ENCODE results near the gene STK38. TPM values are rescaled to one million over a fixed set of nuclear protein-coding genes. Genes with fewer than 3 reads are reported as not detected.

The STK38 gene
- total and polyA plus RNA-seq, 9 of the 15 experiments (the other 6 are each of a cell fraction or from before 2014, with no cell fraction given), result 5.7 to 28.7 (median 19.5) TPM

DNA sequence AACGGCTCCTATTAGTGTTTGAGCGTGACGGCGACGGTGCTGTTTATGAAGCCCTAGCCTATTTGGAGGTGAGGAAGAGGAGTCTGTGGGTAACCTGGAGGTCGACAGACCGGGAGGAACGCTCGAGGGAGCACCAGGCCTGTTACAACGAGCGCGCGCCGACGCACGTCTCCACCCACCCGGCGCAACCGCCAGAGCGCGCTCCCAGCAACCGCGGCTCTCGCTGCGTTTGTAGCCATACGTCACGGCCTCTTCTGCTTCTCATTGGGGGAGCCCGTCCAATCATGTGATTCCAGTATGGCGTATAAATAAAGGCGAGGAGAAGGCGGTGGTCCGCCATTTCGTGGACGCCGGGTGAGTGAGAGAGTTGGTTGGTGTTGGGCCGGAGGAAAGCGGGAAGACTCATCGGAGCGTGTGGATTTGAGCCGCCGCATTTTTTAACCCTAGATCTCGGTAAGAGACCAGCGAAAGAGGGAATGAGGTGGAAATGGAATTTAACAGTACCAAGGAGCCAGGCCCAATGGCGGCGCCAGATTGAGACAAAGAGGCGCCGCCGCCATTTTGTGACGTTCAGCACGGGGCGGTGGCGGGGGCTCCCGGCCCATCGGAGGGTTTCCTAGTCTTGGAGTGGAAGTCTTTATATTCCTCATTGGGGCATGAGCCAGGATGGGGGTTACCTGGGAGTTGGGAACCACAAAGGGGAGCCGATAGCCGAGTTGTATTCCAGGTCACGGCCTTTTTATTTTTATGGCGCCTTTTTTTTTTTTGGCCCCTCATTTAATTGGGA, 46.9 kb upstream of the STK38 start, which contains the start of gene SRSF3 (continued):
- TF ChIP-seq, protein P1, sequence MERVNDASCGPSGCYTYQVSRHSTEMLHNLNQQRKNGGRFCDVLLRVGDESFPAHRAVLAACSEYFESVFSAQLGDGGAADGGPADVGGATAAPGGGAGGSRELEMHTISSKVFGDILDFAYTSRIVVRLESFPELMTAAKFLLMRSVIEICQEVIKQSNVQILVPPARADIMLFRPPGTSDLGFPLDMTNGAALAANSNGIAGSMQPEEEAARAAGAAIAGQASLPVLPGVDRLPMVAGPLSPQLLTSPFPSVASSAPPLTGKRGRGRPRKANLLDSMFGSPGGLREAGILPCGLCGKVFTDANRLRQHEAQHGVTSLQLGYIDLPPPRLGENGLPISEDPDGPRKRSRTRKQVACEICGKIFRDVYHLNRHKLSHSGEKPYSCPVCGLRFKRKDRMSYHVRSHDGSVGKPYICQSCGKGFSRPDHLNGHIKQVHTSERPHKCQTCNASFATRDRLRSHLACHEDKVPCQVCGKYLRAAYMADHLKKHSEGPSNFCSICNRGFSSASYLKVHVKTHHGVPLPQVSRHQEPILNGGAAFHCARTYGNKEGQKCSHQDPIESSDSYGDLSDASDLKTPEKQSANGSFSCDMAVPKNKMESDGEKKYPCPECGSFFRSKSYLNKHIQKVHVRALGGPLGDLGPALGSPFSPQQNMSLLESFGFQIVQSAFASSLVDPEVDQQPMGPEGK (CRISPR knock-in tag; IDR thresholded peaks at IDR 0.05; ENCODE audit: borderline replicate concordance), result peak; percentile 88
- no peak for TF ChIP-seq ZNF75A (CRISPR knock-in tag; IDR thresholded peaks at IDR 0.05)
- TF ChIP-seq, protein P2, sequence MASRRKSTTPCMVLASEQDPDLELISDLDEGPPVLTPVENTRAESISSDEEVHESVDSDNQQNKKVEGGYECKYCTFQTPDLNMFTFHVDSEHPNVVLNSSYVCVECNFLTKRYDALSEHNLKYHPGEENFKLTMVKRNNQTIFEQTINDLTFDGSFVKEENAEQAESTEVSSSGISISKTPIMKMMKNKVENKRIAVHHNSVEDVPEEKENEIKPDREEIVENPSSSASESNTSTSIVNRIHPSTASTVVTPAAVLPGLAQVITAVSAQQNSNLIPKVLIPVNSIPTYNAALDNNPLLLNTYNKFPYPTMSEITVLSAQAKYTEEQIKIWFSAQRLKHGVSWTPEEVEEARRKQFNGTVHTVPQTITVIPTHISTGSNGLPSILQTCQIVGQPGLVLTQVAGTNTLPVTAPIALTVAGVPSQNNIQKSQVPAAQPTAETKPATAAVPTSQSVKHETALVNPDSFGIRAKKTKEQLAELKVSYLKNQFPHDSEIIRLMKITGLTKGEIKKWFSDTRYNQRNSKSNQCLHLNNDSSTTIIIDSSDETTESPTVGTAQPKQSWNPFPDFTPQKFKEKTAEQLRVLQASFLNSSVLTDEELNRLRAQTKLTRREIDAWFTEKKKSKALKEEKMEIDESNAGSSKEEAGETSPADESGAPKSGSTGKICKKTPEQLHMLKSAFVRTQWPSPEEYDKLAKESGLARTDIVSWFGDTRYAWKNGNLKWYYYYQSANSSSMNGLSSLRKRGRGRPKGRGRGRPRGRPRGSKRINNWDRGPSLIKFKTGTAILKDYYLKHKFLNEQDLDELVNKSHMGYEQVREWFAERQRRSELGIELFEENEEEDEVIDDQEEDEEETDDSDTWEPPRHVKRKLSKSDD (conservative IDR thresholded peaks at IDR 0.05; ENCODE audit: low read length), result peak; percentile 98
- TF ChIP-seq ZNF354B (CRISPR knock-in tag; IDR thresholded peaks at IDR 0.05), result no peak
- TF ChIP-seq ZNF239 (CRISPR knock-in tag; IDR thresholded peaks at IDR 0.05), result peak; percentile 18; the same call in 1 of the 2 replicates
- peak; percentile 91 for TF ChIP-seq PHF21A (IDR thresholded peaks at IDR 0.05; ENCODE audit: borderline replicate concordance, low read depth)
- no peak for TF ChIP-seq SRSF3 (IDR thresholded peaks at IDR 0.05; ENCODE audit: insufficient read depth, low read length)
- 0 out of 2 replicates have a peak, but pooled peaks have one; percentile 89 for TF ChIP-seq ZFPM2 (CRISPR knock-in tag; IDR thresholded peaks at IDR 0.05)
- peak; percentile 91 for TF ChIP-seq L3MBTL2 (IDR thresholded peaks at IDR 0.05)
- TF ChIP-seq NEUROD1 (IDR thresholded peaks at IDR 0.05; ENCODE audit: borderline replicate concordance, low read depth, low read length, partially characterized antibody), result peak; percentile 90
- TF ChIP-seq NFIX (CRISPR knock-in tag; IDR thresholded peaks at IDR 0.05; ENCODE audit: low read depth), result no peak
- no peak for TF ChIP-seq MTF1 (CRISPR knock-in tag; IDR thresholded peaks at IDR 0.05; ENCODE audit: borderline replicate concordance)
- TF ChIP-seq, protein P3, sequence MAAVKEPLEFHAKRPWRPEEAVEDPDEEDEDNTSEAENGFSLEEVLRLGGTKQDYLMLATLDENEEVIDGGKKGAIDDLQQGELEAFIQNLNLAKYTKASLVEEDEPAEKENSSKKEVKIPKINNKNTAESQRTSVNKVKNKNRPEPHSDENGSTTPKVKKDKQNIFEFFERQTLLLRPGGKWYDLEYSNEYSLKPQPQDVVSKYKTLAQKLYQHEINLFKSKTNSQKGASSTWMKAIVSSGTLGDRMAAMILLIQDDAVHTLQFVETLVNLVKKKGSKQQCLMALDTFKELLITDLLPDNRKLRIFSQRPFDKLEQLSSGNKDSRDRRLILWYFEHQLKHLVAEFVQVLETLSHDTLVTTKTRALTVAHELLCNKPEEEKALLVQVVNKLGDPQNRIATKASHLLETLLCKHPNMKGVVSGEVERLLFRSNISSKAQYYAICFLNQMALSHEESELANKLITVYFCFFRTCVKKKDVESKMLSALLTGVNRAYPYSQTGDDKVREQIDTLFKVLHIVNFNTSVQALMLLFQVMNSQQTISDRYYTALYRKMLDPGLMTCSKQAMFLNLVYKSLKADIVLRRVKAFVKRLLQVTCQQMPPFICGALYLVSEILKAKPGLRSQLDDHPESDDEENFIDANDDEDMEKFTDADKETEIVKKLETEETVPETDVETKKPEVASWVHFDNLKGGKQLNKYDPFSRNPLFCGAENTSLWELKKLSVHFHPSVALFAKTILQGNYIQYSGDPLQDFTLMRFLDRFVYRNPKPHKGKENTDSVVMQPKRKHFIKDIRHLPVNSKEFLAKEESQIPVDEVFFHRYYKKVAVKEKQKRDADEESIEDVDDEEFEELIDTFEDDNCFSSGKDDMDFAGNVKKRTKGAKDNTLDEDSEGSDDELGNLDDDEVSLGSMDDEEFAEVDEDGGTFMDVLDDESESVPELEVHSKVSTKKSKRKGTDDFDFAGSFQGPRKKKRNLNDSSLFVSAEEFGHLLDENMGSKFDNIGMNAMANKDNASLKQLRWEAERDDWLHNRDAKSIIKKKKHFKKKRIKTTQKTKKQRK (IDR thresholded peaks at IDR 0.05; ENCODE audit: borderline replicate concordance, low read depth, low read length), result 0 out of 2 replicates have a peak, but pooled peaks have one; percentile 22
- TF ChIP-seq PPARD (CRISPR knock-in tag; IDR thresholded peaks at IDR 0.05), result no peak
- peak; percentile 41; the same call in 1 of the 2 replicates for TF ChIP-seq ETV1 (tag; conservative IDR thresholded peaks at IDR 0.05; ENCODE audit: low read depth)
- TF ChIP-seq CCAR2 (IDR thresholded peaks at IDR 0.05; ENCODE audit: low read depth, low read length), result no peak
- TF ChIP-seq CBX5 (IDR thresholded peaks at IDR 0.05; ENCODE audit: borderline replicate concordance, low read depth), result no peak
- TF ChIP-seq, protein P4, sequence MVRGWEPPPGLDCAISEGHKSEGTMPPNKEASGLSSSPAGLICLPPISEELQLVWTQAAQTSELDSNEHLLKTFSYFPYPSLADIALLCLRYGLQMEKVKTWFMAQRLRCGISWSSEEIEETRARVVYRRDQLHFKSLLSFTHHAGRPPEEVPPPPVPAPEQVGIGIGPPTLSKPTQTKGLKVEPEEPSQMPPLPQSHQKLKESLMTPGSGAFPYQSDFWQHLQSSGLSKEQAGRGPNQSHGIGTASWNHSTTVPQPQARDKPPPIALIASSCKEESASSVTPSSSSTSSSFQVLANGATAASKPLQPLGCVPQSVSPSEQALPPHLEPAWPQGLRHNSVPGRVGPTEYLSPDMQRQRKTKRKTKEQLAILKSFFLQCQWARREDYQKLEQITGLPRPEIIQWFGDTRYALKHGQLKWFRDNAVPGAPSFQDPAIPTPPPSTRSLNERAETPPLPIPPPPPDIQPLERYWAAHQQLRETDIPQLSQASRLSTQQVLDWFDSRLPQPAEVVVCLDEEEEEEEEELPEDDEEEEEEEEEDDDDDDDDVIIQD (CRISPR knock-in tag; IDR thresholded peaks at IDR 0.05), result no peak

Measured in K562 (cell line).